A549 (cell line): Measurements from ENCODE around the gene AIF1L. TPM values are rescaled to one million over a fixed set of nuclear protein-coding genes. Genes with fewer than 3 reads are reported as not detected.
A peak's percentile ranks its signal among the peaks of the same experiment; 100 is the strongest.

Experiments used
- ATAC-seq, 2 experiments: fragments of 200-7000 bp in 1 of 2; fragments of >200 bp in 1 of 2; cut with Nextera tagmentation in 1 of 2; cut with Tn5 transposase in 1 of 2; 3 replicates each; pipeline versions ENCODE4 v1.8.0 to v1.9.1; 2018 to 2020; ENCODE audit warnings: mild to moderate bottlenecking in 1 of 2, moderate library complexity in 1 of 2
- CTCF ChIA-PET: fragments of 300-600 bp; sonication (Branson Sonifier 250); formaldehyde crosslinking; extraction: SDS; loops from one replicate; lab custom pipeline; 2021; ENCODE audit warnings: antibody characterized with exemption, inconsistent platforms; lab: Yijun Ruan, JAX
- POLR2A ChIA-PET: fragments of 350-600 bp; formaldehyde crosslinking; extraction: SDS; loops from one replicate; lab custom pipeline; 2021; ENCODE audit warnings: antibody characterized with exemption, inconsistent platforms; lab: Yijun Ruan, JAX
- DNase-seq, 2 experiments: peaks; one replicate each; pipeline versions ENCODE4 v3.0.0 to v3.0.0-alpha.2; 2011 to 2016; ENCODE audit warnings: low read depth in 1 of 2, low spot score in 1 of 2
- FAIRE-seq: peaks from 2 replicates; lab custom pipeline; 2011; peaks lifted over from hg19 to GRCh38; lab: Jason Lieb, UNC
- H3K27ac ChIP-seq, 2 experiments: fragments of >200 bp; sonication (Bioruptor Twin); formaldehyde crosslinking; 3 replicates each; pipeline ENCODE4 v1.5.1; 2016 to 2017
- H3K4me1 ChIP-seq: fragments of >200 bp; sonication (Bioruptor Twin); formaldehyde crosslinking; 3 replicates; pipeline ENCODE4 v1.6.1; 2016
- H3K4me2 ChIP-seq: fragments of >200 bp; sonication (Bioruptor Twin); formaldehyde crosslinking; 3 replicates; pipeline ENCODE4 v1.6.1; 2016
- H3K4me3 ChIP-seq: fragments of >200 bp; sonication (Bioruptor Twin); formaldehyde crosslinking; 3 replicates; pipeline ENCODE4 v1.5.1; 2016
- H3K9me3 ChIP-seq: fragments of >200 bp; sonication (Bioruptor Twin); formaldehyde crosslinking; 3 replicates; pipeline ENCODE4 v1.6.1; 2016
- CBX8 ChIP-seq: fragments of 200-600 bp; sonication (generic); IDR thresholded peaks from 2 replicates; pipeline ENCODE4 v1.6.1; 2016
- ESRRA ChIP-seq: fragments of 150-350 bp; IDR thresholded peaks from 2 replicates; pipeline ENCODE4 v1.6.1; 2014; ENCODE audit warnings: mild to moderate bottlenecking, low read length, borderline replicate concordance
- FOSL2 ChIP-seq, 2 experiments: fragments of 450-650 bp in 1 of 2; fragments of >200 bp in 1 of 2; sonication (Bioruptor Twin) in 1 of 2; formaldehyde crosslinking; IDR thresholded peaks; 2 replicates each; pipeline versions ENCODE4 v1.5.0 to v1.6.1; 2016 to 2020; ENCODE audit warnings: mild to moderate bottlenecking in 1 of 2, moderate library complexity in 1 of 2
- HMGXB4 ChIP-seq: fragments of 250-450 bp; sonication (Bioruptor Pico); IDR thresholded peaks from 2 replicates; pipeline ENCODE4 v1.5.0; 2021; ENCODE audit warnings: mild to moderate bottlenecking, moderate library complexity, borderline replicate concordance
- HOXA7 ChIP-seq: fragments of 250-450 bp; sonication (Bioruptor Pico); IDR thresholded peaks from 2 replicates; pipeline ENCODE4 v1.5.0; 2020; ENCODE audit warnings: mild to moderate bottlenecking, moderate library complexity
- HOXB13 ChIP-seq: fragments of 250-450 bp; sonication (Bioruptor Pico); IDR thresholded peaks from 2 replicates; pipeline ENCODE4 v1.5.0; 2020; ENCODE audit warnings: low read depth, mild to moderate bottlenecking, moderate library complexity
- HOXB5 ChIP-seq: fragments of 250-450 bp; sonication (Bioruptor Pico); IDR thresholded peaks from 2 replicates; pipeline ENCODE4 v1.5.0; 2020; ENCODE audit warnings: mild to moderate bottlenecking, moderate library complexity
- JUN ChIP-seq, 2 experiments: fragments of >200 bp; sonication (Bioruptor Twin); formaldehyde crosslinking; IDR thresholded peaks; 2 replicates in 1 of 2; 3 replicates in 1 of 2; pipeline ENCODE4 v1.6.1; 2016 to 2017
- JUNB ChIP-seq: fragments of >200 bp; sonication (Bioruptor Twin); formaldehyde crosslinking; IDR thresholded peaks from 2 replicates; pipeline ENCODE4 v1.6.1; 2016
- POLR2A ChIP-seq: IDR thresholded peaks from 2 replicates; pipeline ENCODE4 v1.6.1; 2012; ENCODE audit warnings: mild to moderate bottlenecking, low read length
- POLR2AphosphoS2 ChIP-seq: conservative IDR thresholded peaks from 2 replicates; pipeline ENCODE4 v1.6.1; 2012; ENCODE audit warnings: low read length, improper control_type of control experiment, inconsistent platforms
- RAD21 ChIP-seq, 2 experiments: fragments of >200 bp in 1 of 2; sonication (Bioruptor Twin) in 1 of 2; formaldehyde crosslinking in 1 of 2; IDR thresholded peaks in 1 of 2; conservative IDR thresholded peaks in 1 of 2; 2 replicates in 1 of 2; 3 replicates in 1 of 2; pipeline ENCODE4 v1.6.1; 2012 to 2018; ENCODE audit warnings: inconsistent platforms in 1 of 2
- RARB ChIP-seq: fragments of 250-450 bp; sonication (Bioruptor Pico); IDR thresholded peaks from 2 replicates; pipeline ENCODE4 v1.8.0; 2021; ENCODE audit warnings: mild to moderate bottlenecking, moderate library complexity
- REST ChIP-seq: fragments of 200-600 bp; sonication (generic); IDR thresholded peaks from 2 replicates; pipeline ENCODE4 v1.6.1; 2016; ENCODE audit warnings: antibody characterized with exemption, mild to moderate bottlenecking, moderate library complexity
- RFX5 ChIP-seq: fragments of 450-650 bp; IDR thresholded peaks from 2 replicates; pipeline ENCODE4 v1.7.1; 2014; ENCODE audit warnings: antibody characterized with exemption, mild to moderate bottlenecking, moderate library complexity
- RNF2 ChIP-seq: fragments of 200-600 bp; sonication (generic); IDR thresholded peaks from 2 replicates; pipeline ENCODE4 v1.6.1; 2016; ENCODE audit warnings: low read depth, mild to moderate bottlenecking, antibody characterized with exemption, moderate library complexity, borderline replicate concordance
- SREBF2 ChIP-seq: fragments of 450-650 bp; IDR thresholded peaks from 2 replicates; pipeline ENCODE4 v1.6.1; 2014; ENCODE audit warnings: mild to moderate bottlenecking, moderate library complexity
- TFCP2L1 ChIP-seq: fragments of 250-450 bp; sonication (Bioruptor Pico); IDR thresholded peaks from 2 replicates; pipeline ENCODE4 v1.5.0; 2021; ENCODE audit warnings: mild to moderate bottlenecking
- TP53 ChIP-seq: fragments of 250-450 bp; sonication (Bioruptor Pico); IDR thresholded peaks from 2 replicates; pipeline ENCODE4 v1.5.0; 2021; ENCODE audit warnings: mild to moderate bottlenecking, moderate library complexity
- ZFP36 ChIP-seq: fragments of 450-650 bp; IDR thresholded peaks from 2 replicates; pipeline ENCODE4 v1.6.1; 2014; ENCODE audit warnings: borderline replicate concordance; ENCODE audit not compliant: partially characterized antibody
- ZNF302 ChIP-seq: fragments of 250-450 bp; sonication (Bioruptor Pico); IDR thresholded peaks from 2 replicates; pipeline ENCODE4 v1.9.0; 2021; ENCODE audit warnings: inconsistent platforms, mild to moderate bottlenecking, moderate library complexity
- ZSCAN20 ChIP-seq: fragments of 250-450 bp; sonication (Bioruptor Pico); IDR thresholded peaks from 2 replicates; pipeline ENCODE4 v1.8.0; 2022; ENCODE audit warnings: mild to moderate bottlenecking, moderate library complexity
- WGBS: methylation state at CpG from one replicate; pipeline ENCODE4 v1.1.6; 2017; ENCODE audit errors: missing lambda C conversion rate; 5-methylcytosine and 5-hydroxymethylcytosine counted together
- polyA plus RNA-seq, 4 experiments: library from polyadenylated mRNA; depleted of rRNA in 3 of 4; stranded (reverse); fragments of >200 nt; fragmentation: RNase III in 1 of 4; extraction: RNeasy Plus Mini Kit Qiagen cat#74134 plus additional on column Dnase treatment in 1 of 4; gene quantifications; 2 replicates in 3 of 4; 3 replicates in 1 of 4; pipeline ENCODE4 v1.2.3, GENCODE V29; 2011 to 2017
- TF ChIP-seq, protein P1 (sequence below): fragments of 250-450 bp; sonication (Bioruptor Pico); IDR thresholded peaks from 2 replicates; pipeline ENCODE4 v1.5.0; 2020; ENCODE audit warnings: low read depth, mild to moderate bottlenecking, moderate library complexity
- TF ChIP-seq, protein P2 (sequence below): fragments of 450-650 bp; IDR thresholded peaks from 2 replicates; pipeline ENCODE4 v1.6.1; 2014; ENCODE audit warnings: antibody characterized with exemption

The AIF1L gene
- polyA plus RNA-seq, 2 of the 4 experiments (the other 2 are of a cell fraction) = 1.6 to 2.8 TPM

GRCh38 chr9:131112374-131113154, 16.2 kb downstream of the AIF1L start:
- DNase-seq (no peak), FAIRE-seq (no peak), ATAC-seq (no peak)
- CTCF ChIA-PET = interaction anchor here (1.1 to 1.7 kb wide), 4 partner anchors 8 to 224 kb away, joined by 4 to 5 read pairs (median 4); no protein-coding TSS in a partner anchor
- Histone ChIP-seq H3K4me2 (0 out of 3 replicates have a peak overlapping the region, but pooled peaks have one; percentile 5), H3K27ac (peak overlapping the region in 1 of 2 experiments; percentile 41; a peak in 1 of 6 replicates), H3K4me3 (no peak overlapping the region), H3K4me1 (0 out of 3 replicates have a peak, but pooled peaks cover 6% of the 10 kb centered on the region), H3K9me3 (no peaks in the 10 kb centered on the region)
- no peak for TF ChIP-seq TP53 (CRISPR knock-in tag)
- TF ChIP-seq FOSL2 (IDR thresholded peaks at IDR 0.05) = no peak
- TF ChIP-seq FOSL2 (CRISPR knock-in tag; IDR thresholded peaks at IDR 0.05) = no peak
- no peak for TF ChIP-seq JUNB
- TF ChIP-seq CBX8 = no peak
- TF ChIP-seq ZSCAN20 = no peak
- POLR2A ChIA-PET = interaction anchor here (0.6 to 3.5 kb wide), 3 partner anchors 9 to 252 kb away, joined by 6 to 11 read pairs (median 11); partner anchors contain the start of gene NUP214
- 85% methylated on average over 23 of the region's 23 CpGs for WGBS

GRCh38 chr9:131113655-131114054, 17.3 kb downstream of the AIF1L start:
- TF ChIP-seq HOXB13 (CRISPR knock-in tag) = no peak
- TF ChIP-seq POLR2A = no peak
- no peak for TF ChIP-seq RARB (CRISPR knock-in tag)
- TF ChIP-seq RNF2 = no peak
- no peak for TF ChIP-seq JUN (IDR thresholded peaks at IDR 0.05)
- no peak for TF ChIP-seq TFCP2L1 (CRISPR knock-in tag)
- TF ChIP-seq HOXA7 (CRISPR knock-in tag) = no peak
- TF ChIP-seq REST = no peak
- no peak for TF ChIP-seq JUNB
- TF ChIP-seq ESRRA = no peak
- Histone ChIP-seq H3K27ac (no peak overlapping the region), H3K4me3 (no peak overlapping the region), H3K4me2 (no peak overlapping the region), H3K4me1 (0 out of 3 replicates have a peak, but pooled peaks cover 6% of the 10 kb centered on the region), H3K9me3 (no peaks in the 10 kb centered on the region)
- ATAC-seq = peak; percentile 18 to 20; a peak in 3 of 6 replicates
- 71% methylated on average over 8 of the region's 8 CpGs for WGBS
- ChIA-PET CTCF (interaction anchor here (1.3 to 1.7 kb wide), 2 partner anchors 9 to 67 kb away, joined by 4 to 5 read pairs; no protein-coding TSS in a partner anchor), POLR2A (interaction anchor here (0.7 to 3.5 kb wide), 2 partner anchors 11 to 56 kb away, joined by 5 to 11 read pairs; partner anchors contain the start of gene NUP214)
- no peak for DNase-seq
- no peak for FAIRE-seq

DNA sequence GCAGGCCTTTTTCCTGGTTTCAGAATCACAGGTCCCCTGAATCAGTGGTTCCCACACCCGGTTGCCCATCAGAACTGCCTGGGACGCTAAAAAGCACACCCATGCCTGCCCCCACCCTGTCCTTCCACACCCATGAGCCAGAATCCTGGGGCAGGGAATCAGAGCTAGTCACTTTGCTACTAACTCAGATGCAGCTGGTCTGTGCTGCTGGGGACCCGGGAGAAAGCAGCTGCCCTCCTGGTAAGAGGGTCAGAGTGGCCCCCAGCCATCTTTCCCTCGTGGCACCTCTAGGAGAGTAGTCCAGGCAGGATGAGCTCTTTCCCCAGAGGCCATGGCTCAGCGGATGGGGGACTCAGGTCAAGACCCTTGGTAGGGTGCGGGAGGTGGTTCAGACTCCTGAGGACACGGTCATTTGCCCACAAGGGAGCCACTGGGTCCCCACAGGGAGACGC, 17.8 kb downstream of the AIF1L start:
- ATAC-seq = peak; percentile 2 to 18; a peak in 3 of 6 replicates
- 0 out of 3 replicates have a peak, but pooled peaks cover 6% of the 10 kb centered on the region for H3K4me1 ChIP-seq
- 54% methylated on average over 8 of the region's 8 CpGs for WGBS
- no peak for TF ChIP-seq SREBF2
- TF ChIP-seq, protein P1, sequence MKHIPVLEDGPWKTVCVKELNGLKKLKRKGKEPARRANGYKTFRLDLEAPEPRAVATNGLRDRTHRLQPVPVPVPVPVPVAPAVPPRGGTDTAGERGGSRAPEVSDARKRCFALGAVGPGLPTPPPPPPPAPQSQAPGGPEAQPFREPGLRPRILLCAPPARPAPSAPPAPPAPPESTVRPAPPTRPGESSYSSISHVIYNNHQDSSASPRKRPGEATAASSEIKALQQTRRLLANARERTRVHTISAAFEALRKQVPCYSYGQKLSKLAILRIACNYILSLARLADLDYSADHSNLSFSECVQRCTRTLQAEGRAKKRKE (CRISPR knock-in tag) = no peak
- TF ChIP-seq, protein P2, sequence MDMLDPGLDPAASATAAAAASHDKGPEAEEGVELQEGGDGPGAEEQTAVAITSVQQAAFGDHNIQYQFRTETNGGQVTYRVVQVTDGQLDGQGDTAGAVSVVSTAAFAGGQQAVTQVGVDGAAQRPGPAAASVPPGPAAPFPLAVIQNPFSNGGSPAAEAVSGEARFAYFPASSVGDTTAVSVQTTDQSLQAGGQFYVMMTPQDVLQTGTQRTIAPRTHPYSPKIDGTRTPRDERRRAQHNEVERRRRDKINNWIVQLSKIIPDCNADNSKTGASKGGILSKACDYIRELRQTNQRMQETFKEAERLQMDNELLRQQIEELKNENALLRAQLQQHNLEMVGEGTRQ = no peak
- TF ChIP-seq ZFP36 = no peak
- TF ChIP-seq JUNB = no peak
- TF ChIP-seq HOXB5 (CRISPR knock-in tag) = no peak
- no peak for TF ChIP-seq JUN (IDR thresholded peaks at IDR 0.05)
- no peak for TF ChIP-seq RAD21 (conservative IDR thresholded peaks at IDR 0.05 in 1 of 2, IDR thresholded peaks at IDR 0.05 in 1 of 2)
- no peak for TF ChIP-seq POLR2AphosphoS2
- TF ChIP-seq ZNF302 = no peak
- no peak for TF ChIP-seq ESRRA
- TF ChIP-seq RFX5 = no peak
- no peak for TF ChIP-seq HMGXB4

More for the DNA sequence above, 17.8 kb downstream of the AIF1L start:
- H3K4me2 ChIP-seq = no peak overlapping the region
- no peak for FAIRE-seq
- H3K4me3 ChIP-seq = no peak overlapping the region
- no peak for DNase-seq
- H3K9me3 ChIP-seq = no peaks in the 10 kb centered on the region
- no peak overlapping the region for H3K27ac ChIP-seq
- ChIA-PET CTCF (interaction anchor here (1.3 kb wide), 1 partner anchor 9 kb away, joined by 5 read pairs; no protein-coding TSS in a partner anchor), POLR2A (interaction anchor here (0.7 to 3.5 kb wide), 2 partner anchors 11 to 56 kb away, joined by 5 to 11 read pairs; partner anchors contain the start of gene NUP214)
